CD4-positive, alpha-beta T cell treated with Interleukin-6 at 100 ng/mL for 8 hours (primary cell): ENCODE data around the gene LRP1.

Experiments used
- DNase-seq: peaks from one replicate; pipeline ENCODE4 v3.0.0-alpha.2; 2020; ENCODE audit warnings: mixed read lengths, low spot score

Gene LRP1

DNA sequence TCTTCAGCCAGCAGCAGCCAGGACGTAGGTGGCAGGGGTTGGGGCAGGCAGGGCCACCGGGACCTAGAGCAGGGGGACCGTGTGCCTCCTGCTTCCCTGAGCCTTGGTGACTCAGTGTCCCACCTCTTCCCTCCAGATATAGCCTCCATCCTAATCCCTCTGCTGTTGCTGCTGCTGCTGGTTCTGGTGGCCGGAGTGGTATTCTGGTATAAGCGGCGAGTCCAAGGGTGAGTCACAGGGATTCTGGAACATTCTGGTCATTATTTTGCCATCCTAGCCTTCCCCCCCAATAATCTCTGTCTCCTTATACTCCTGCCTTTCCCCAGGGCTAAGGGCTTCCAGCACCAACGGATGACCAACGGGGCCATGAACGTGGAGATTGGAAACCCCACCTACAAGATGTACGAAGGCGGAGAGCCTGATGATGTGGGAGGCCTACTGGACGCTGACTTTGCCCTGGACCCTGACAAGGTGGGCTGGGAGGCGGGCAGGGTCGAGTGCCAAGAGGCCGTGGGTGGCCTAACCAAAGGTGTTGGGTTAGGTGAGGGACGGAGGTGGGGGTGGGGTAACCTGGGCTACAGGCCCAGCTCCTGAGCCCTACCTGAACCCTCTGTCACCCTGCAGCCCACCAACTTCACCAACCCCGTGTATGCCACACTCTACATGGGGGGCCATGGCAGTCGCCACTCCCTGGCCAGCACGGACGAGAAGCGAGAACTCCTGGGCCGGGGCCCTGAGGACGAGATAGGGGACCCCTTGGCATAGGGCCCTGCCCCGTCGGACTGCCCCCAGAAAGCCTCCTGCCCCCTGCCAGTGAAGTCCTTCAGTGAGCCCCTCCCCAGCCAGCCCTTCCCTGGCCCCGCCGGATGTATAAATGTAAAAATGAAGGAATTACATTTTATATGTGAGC is 83.8 kb downstream of the LRP1 start:
- DNase-seq = no peak

DNA sequence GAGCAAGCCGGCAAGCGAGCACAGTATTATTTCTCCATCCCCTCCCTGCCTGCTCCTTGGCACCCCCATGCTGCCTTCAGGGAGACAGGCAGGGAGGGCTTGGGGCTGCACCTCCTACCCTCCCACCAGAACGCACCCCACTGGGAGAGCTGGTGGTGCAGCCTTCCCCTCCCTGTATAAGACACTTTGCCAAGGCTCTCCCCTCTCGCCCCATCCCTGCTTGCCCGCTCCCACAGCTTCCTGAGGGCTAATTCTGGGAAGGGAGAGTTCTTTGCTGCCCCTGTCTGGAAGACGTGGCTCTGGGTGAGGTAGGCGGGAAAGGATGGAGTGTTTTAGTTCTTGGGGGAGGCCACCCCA is 84.4 kb downstream of the LRP1 start:
- no peak for DNase-seq

DNA sequence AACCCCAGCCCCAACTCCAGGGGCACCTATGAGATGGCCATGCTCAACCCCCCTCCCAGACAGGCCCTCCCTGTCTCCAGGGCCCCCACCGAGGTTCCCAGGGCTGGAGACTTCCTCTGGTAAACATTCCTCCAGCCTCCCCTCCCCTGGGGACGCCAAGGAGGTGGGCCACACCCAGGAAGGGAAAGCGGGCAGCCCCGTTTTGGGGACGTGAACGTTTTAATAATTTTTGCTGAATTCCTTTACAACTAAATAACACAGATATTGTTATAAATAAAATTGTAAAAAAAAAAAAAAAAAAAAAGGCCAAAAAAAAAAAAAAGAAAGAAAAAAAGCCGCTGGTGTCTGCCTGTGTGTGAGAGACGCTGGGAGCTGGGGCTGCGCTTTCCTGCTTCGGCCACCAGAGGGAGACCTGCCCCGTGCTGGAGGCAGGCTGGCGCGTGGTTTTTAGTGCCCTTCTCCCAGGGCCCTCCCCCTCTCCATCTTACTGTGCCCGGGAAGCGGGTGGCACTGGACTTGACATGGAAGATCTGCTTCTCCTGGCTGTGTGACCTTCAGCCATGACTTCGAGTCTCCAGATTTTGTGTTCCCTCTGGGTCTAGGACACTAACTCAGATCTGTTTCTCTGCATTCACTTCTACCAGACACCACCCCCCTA is 84.9 kb downstream of the LRP1 start:
- DNase-seq = peak; percentile 77

DNA sequence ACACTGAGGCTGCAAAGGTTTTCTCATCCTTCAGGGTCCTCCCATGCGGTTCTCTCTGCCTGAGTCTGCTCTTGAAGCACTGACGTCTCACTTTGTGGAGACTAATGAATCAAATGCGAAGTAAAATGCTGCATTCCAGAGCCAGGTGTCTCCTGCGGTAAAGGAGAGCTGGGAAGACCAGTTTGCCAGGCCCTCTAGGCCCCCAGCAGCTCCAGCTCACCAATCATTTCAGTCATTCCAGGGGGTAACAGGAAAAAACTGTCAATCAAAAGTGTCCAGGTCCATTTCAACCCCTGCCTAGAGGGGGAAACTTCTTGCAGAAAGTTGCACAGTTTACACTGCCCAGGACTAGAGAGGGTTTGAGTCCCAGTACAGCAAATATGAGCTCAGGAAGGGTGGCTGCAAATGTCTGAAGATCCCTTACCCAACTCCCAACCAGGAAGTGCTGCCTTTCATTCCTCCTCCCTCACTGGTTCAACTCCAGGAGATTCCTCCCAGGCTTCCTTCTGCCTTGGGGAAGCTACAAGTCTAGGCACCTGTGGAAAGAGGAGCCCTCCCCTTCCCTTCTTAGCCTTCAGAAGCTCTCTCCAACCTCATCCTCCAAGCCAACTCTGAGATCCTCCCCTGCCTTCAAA is 85.6 kb downstream of the LRP1 start:
- DNase-seq = no peak

DNA sequence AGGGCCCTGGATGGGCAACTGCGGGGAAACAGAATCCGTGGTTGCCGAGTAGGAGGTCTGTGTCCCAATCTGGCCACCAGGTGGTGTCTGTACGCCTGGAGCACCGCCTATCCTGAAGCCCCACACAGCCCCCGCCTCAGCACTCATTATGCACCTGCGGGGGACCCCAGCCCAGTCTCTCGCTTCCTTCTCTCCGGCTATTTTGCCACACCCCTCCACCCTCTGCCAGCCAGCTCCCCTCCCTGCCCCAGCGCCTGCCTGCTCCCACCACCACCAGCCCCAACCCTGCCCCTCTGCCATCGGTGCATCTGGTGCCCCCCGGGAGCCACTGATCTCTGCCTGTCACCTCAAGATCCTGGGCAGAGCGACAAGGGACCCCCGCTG is 86.1 kb downstream of the LRP1 start:
- DNase-seq = peak; percentile 67

DNA sequence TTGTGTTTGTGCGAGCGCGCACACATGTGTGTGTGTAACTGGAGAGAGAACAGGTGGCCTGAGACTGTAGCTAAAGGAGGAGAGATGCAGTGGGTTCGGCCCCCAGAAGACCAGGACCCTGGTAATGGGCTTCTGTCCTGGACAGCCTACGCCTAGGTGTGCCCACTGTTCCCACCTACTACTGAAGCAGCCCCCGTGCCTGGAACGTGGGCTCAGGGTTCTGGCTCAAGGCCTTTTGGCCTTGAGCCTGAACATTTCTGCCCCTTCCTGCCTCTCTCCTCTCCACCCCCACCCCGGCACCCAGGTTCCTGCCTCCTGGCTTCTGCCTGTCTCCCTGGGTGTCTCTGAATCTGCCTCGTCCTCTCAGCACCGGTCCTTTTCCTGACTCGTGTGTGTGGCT is 86.8 kb downstream of the LRP1 start:
- DNase-seq = no peak

DNA sequence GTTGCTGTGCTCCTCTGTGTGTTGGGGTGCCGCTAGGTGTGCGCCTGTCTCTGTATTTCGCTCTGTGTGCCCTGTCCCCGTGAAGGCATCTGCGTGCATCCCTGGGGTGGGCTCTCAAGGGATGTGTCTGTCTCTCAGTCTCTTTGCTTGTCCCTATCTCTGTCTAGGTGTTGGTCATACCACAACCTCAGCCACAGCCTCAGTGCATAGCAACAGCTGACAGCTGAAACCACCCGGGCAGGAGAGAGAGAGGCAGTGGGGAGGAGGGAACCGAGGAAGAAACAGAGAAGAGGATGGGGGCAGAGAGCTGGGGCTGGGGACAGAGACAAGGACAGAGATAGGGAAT is 87.4 kb downstream of the LRP1 start:
- no peak for DNase-seq

DNA sequence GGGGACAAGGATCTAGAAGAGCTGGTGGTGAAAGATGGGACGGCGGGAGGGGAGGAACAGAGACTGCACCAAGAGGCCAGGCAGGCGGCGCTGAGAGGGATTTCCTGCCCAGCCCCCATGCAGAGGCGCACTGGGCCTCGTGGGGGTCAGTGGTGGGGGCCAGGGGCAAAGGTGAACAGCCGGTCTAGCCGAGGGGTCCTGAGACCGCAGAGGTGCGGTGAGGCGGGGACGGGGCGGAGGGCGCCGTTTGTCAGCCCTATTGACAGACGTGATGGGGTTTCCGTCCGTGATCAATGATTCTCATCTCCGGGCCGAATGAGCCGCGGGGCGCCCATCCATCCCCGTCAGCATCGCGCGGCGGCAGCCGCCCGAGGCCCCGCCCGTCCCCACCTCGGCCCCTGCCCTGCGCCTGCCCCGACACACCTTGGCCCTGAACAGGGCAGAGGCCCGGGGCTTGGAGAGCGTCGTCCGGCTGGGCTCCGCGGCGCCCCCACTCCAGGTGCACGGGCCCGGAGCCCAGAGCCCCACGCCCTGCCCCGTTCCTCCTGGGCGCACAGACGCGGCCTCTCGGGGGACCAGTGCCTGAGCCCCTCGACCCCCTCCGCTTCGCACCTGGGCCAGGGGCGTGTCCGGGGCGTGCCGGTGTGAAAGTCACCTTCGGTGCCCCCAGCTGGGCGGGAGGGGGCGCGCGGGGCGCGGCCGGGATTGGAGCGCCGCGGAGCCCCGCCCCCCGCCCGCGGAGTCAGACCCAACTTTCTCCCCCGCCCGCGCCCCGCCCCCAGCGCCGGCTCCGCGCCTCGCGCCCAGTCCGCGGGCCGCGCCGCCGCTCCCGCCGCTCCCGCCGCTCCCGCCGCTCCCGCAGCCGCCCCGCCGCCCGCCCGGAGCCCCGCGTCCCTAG is 88.0 kb downstream of the LRP1 start, which contains the start of gene NXPH4:
Gene NXPH4 (plus strand): TSS at position 781 of the 898 bp plus-strand sequence. CDS start 176 bp downstream, outside the sequence.
- peak; percentile 42 for DNase-seq

DNA sequence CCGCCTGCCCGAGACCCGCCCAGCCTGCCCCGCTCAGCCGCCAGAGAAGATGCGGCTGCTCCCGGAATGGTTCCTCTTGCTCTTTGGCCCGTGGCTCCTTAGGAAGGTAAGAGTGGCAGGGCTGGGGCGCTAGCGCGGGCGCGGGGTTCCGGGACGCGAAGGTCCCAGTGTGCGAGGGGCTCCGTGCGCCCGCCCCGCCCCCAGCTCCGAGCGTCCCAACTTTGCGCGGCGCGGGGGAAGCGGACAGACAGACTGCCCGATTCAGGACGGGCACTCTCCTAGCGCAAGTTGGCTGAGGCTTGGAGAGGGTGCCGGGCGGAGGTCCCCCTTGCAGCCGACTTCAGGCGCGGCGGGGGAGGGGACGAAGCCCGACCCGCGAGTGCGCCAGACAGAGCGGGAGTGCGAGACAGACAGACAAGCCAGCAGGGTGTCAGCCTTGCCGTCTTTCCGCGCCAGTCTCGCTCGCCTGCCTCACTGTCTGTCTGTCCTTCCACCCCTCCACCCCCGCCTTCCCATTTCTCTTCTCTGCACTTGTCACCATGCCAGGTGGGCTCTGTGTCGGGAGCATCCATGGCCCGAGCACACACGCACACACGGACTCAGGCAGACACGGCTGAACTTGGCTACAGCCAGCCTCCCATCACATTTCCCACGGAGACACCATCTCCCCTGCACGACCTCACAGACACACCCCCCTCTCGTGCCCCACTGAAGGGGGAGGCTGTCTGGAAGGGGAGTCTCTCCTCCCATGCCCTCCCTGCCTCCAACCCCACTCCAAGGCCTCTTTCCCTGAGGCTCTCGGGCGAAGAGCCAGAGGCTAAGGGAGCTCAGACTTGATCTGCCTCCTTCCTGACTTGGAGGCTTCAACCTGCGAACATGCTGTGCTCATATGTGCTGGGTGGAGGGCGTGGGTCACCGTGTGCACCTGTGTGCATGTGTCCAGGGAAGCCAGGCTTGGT is 88.9 kb downstream of the LRP1 start:
- no peak for DNase-seq

DNA sequence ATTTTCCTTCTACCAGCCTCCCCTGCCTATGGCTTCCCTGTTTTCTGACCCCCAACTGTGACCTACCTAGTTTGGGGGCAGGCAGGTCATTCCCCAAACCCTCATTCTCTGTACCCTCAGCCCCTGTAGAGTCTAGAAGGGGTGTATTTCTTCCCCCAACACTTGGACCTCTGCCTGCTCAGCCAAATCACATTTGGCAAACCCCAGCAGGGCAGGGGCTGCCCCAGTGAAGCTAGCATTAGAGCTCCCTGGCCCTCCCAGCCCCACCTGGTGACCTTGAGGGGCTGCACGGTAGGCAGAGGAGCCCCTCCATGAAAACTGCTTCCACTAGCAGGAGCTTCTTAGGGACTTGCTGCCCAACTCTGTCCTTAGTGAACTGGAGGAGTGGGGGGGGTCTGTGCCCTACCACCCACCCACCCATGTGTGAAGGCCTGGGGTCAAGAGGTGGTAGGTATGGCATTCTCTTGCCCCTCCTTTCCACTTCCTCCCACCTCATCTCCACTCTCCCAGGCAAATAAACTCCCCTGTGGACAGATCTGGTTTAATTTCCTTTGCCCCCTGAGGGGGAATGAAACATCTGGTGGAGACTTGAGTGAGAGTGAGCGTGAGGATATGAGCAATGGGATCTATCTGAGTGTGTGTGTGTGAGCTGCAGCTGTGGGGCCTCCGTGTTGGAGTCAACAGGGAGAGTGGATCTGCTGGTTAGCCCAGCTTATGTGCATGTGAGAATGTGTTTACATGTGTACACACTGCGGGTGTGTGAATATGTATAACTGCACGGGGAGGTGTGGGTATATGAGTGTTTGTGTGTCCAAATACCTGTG is 90.0 kb downstream of the LRP1 start:
- no peak for DNase-seq

DNA sequence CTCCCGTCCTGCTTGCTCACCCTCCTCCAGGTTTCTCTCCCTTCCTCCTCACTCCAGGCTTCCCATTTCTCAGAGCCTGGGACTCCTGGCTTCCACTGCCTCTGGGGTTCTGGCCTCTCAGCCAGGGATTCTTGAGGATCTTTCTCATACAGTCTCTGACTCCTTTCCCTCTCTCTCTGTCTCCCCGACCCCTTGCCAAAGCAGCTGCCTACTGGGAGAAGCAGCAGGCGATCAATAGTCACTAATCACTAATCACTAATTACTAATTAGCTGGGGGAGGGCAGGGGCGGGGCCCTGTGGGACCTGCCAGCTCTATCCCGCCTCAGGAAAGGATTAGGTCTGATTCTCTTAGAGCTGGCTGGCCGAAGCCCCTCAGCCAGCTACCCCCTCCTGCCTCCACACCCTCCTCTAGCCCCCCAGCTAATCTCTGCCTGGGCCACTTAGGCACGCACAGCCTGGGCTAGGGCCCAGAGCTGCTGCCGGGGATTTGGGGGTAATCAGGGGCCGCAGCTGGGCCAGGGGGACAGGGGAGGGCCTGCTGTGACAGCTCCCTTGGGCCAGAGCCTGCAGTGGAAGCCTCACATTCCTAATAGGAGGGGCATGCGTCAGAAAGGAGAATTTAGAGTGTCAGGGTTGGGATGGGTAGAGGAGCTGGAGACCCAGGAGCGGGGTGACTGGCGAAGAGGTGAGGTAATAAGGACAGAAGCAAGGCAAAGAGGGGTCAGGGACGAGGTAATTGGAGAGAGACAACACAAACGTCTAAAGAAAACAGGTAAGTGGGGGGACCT is 91.1 kb downstream of the LRP1 start:
- DNase-seq = no peak

DNA sequence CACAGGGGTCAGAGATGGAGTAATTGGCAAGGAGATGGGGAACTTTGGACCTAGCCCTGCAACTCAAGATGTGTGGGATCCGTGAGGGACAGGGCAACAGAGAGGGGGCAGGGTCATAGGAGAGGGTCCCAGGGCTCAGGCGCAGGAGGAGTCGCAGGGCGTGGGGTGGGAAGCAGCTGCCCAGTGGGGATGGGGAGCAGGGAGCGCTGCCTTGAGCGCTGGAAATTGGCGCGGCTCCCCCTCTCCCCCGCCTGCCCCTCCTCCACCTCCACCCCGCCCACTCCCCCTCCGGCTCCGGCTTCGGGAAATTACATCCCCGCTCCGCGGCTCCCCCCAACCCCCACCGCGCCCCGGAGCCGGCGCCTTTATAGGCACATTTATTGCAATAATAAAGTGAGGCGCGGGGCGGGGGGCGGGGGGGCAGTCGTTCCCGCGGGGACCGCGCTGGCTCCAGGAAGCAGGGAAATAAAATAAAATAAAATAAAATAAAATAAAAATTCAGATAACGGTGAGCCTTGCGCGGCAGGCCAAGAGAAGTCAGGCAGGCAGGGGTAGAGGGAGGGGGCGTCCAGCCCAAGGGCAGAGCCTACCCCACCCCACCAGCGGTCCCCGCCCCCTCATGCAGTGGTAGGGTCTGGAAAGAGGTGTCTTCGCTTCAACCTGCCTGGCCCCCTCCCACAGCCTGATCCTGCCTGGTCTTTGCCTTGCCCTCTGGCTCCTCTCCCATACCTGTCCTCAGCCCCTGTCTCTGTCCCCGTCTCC is 91.9 kb downstream of the LRP1 start:
- no peak for DNase-seq

DNA sequence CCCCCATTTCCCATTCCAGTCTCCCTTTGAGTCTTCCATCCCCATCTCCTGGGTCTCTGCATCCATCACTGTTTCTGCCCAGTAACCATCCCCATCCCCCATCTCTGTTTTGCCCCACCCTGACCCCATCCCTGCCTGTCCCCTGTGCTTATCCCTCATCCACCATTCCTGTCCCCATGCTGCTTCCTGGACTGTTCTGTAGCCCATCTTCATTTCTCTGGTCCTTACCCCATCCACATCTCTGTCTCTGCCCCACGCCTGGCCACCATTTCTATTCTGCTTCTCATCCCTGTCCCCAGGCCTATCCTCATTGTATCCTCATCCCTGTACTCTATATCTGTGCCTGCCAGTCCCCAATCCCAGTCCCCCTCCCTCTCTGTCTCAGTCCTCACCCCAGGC is 92.5 kb downstream of the LRP1 start:
- DNase-seq = no peak

DNA sequence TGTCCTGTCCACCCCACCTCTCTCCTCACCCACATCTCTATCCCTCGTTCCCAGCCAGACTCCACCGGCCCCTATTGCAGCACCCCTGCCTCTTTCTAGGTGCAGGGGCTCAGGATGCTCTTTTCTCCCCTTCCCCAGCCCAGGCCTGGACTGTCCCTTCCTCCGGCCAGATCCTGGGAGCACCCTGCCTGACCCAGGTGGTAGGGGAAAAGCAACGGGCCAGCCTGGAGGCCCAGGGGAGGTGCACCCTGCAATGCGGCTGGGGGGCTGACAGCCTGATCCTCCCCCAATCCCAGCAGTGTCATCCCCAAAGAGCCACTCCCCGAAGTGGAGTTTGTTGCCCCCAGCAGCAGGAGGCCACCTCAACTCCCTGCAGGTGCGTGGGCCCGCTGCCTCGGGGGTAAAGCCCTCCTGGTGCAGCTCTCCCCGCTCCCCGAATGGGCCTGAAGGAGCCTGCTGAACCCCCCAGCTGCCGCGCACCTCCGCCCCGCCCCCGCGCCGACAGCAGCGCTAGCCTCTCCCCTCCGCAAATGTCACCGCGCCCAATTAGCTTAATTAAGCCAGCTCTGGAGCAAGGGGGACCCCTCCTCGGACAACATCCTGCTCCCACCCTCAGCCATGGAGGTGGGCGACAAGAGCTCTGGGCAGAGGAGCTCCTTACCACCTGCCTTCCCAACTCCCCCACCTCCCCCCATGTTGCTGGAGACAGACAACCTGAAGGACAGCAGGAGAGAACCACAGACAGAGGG is 93.1 kb downstream of the LRP1 start:
- no peak for DNase-seq

DNA sequence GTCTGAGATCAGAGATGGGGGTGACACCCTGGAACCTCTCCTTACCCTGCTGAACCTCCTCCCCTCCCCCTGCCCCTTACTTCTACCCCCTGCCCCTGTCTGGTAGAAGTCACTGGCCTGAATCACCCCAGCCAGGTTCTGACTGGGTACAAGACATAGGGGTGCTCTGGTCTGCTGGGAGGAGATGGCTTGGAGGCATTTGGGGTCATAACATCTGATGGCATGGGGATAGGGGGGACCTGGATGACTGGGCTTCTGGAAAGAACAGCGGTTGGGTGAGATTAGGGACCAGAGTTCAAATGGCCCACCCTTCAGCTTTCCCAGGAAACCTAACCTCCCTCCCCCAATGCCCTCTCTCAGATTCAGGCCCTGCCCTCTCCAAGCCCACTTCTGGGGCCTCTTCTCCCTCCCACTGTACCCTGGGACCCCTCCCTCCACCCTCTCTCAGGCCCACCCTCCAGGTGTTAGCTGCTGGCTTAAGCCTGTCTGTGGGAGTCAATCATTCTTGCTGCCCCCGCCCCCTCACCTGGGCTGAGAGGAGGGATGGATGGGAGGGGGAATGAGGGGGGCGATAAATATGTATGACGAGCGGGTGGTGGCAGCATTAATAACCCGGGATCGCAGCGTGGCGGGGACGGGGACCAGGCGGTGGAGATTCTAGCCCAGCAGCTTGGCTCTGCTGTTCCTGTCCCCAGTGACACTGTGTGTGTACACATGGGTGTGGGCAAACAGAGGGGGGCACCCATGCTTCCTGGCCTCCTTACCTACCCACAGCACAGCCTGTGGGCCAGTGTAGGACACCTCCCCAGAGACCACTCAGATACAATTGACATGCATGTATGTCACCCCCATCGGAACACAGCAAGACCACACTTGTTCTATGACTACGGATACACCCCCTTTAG is 94.3 kb downstream of the LRP1 start:
- DNase-seq = no peak
